Measurements from ENCODE around the gene RNF212. TPM values are rescaled to one million over a fixed set of nuclear protein-coding genes. Genes with fewer than 3 reads are reported as not detected.

Gene RNF212
- total and polyA plus RNA-seq, 2 experiments from 2014 or later = 17.0 to 20.6 TPM

GRCh38 chr4:1060121-1060520 is 53.2 kb downstream of the RNF212 start (continued):
- no peak for TF ChIP-seq CTCF (conservative IDR thresholded peaks at IDR 0.05; ENCODE audit: low read depth in 2 of 2)

GRCh38 chr4:1058997-1059665 is 54.2 kb downstream of the RNF212 start:
- Histone ChIP-seq H3K36me3 (ENCODE audit: insufficient read depth) (no peaks in the 10 kb centered on the region), H3K9me2 (ENCODE audit: insufficient read depth) (no peaks in the 10 kb centered on the region), H3K4me3 (no peak overlapping the region), H3K79me2 (replicated peaks; ENCODE audit: insufficient read depth) (no peaks in the 10 kb centered on the region), H4K20me1 (replicated peaks; ENCODE audit: insufficient read depth) (no peaks in the 10 kb centered on the region), H3K27ac (ENCODE audit: low read depth) (no peak overlapping the region), H3F3A (replicated peaks; ENCODE audit: low read depth) (no peaks in the 10 kb centered on the region), H3K27me3 (ENCODE audit: insufficient read depth) (no peaks in the 10 kb centered on the region), H3K4me1 (ENCODE audit: insufficient read depth) (no peaks in the 10 kb centered on the region), H2AFZ (no peak overlapping the region), H3K4me2 (no peak overlapping the region)
- peaks cover 16% of the 10 kb centered on the region for H3K27me3 Mint-ChIP-seq (ENCODE audit: insufficient read depth, low read depth, poor library complexity)
- H3K4me3 Mint-ChIP-seq = no peak overlapping the region
- H3K36me3 Mint-ChIP-seq (ENCODE audit: low read depth) = no peaks in the 10 kb centered on the region
- H3K27ac Mint-ChIP-seq = no peak overlapping the region
- peaks cover 5% of the 10 kb centered on the region for H3K4me1 Mint-ChIP-seq
- H3K9me3 Mint-ChIP-seq = no peaks in the 10 kb centered on the region
- DNase-seq (ENCODE audit: low spot score) (no peak), ATAC-seq (peak; percentile 15; the same call in 2 of the 3 replicates)
- no peak for TF ChIP-seq REST (IDR thresholded peaks at IDR 0.05; ENCODE audit: unreplicated experiment)
- no peak for TF ChIP-seq CREB1 (CRISPR knock-in tag; IDR thresholded peaks at IDR 0.05; ENCODE audit: low read depth)
- TF ChIP-seq ZNF331 (CRISPR knock-in tag; IDR thresholded peaks at IDR 0.05; ENCODE audit: low read depth) = no peak
- no peak for TF ChIP-seq ETS1 (IDR thresholded peaks at IDR 0.05)
- no peak for TF ChIP-seq EZH2 (IDR thresholded peaks at IDR 0.05; ENCODE audit: low read depth, unreplicated experiment)
- no peak for TF ChIP-seq NANOG (IDR thresholded peaks at IDR 0.05; ENCODE audit: borderline replicate concordance)
- TF ChIP-seq STAT1 (IDR thresholded peaks at IDR 0.05; ENCODE audit: unreplicated experiment) = no peak
- TF ChIP-seq EZH2phosphoT487 (IDR thresholded peaks at IDR 0.05; ENCODE audit: unreplicated experiment) = no peak
- TF ChIP-seq JUNB (IDR thresholded peaks at IDR 0.05; ENCODE audit: unreplicated experiment) = no peak
- TF ChIP-seq POLR2AphosphoS5 (IDR thresholded peaks at IDR 0.05; ENCODE audit: low read depth) = no peak
- no peak for TF ChIP-seq CTCF (conservative IDR thresholded peaks at IDR 0.05; ENCODE audit: low read depth in 2 of 2)
- TF ChIP-seq ZNF114 (CRISPR knock-in tag; IDR thresholded peaks at IDR 0.05) = no peak

Measured in GM23338 (cell line).